HepG2 (cell line): Measurements from ENCODE around the gene GFRA1. TPM values are rescaled to one million over a fixed set of nuclear protein-coding genes. Genes with fewer than 3 reads are reported as not detected.

ENCODE experiments used
- ATAC-seq: fragments of 200-7000 bp; cut with Tn5 transposase; 3 replicates; pipeline ENCODE4 v1.9.1; 2020; ENCODE audit warnings: mild to moderate bottlenecking, moderate library complexity
- BruUV-seq: library from RNA; stranded (reverse); fragments of 400-500 nt; replicated peaks from 2 replicates; lab custom pipeline; 2021; lab: Mats Ljungman, UMichigan
- CTCF ChIA-PET: fragments of 300-600 bp; formaldehyde crosslinking; extraction: SDS; loops from one replicate; lab custom pipeline; 2021; ENCODE audit warnings: low total read pairs, inconsistent platforms, low intra/inter-chr PET ratio; lab: Yijun Ruan, JAX
- POLR2A ChIA-PET: fragments of 350-600 bp; sonication (Branson Sonifier 250); formaldehyde crosslinking; loops from one replicate; lab custom pipeline; 2020; ENCODE audit warnings: antibody characterized with exemption, inconsistent platforms; lab: Yijun Ruan, JAX
- DNase-seq: peaks from one replicate; pipeline ENCODE4 v3.0.0-alpha.2; 2015; ENCODE audit warnings: low spot score
- FAIRE-seq: peaks from 3 replicates; lab custom pipeline; 2011; peaks lifted over from hg19 to GRCh38; lab: Jason Lieb, UNC
- H2AFZ ChIP-seq: one replicate; pipeline ENCODE4 v1.6.1; 2011; ENCODE audit warnings: low read length, inconsistent platforms
- H3K27ac ChIP-seq: fragments of 300-600 bp; 3 replicates; pipeline ENCODE4 v1.8.0; 2011; ENCODE audit warnings: mixed run types, mild to moderate bottlenecking, mixed read lengths, low read length, inconsistent platforms; ENCODE audit not compliant: insufficient read depth; ENCODE audit errors: extremely low read length
- H3K27me3 ChIP-seq, 2 experiments: fragments of 200-600 bp in 1 of 2; 2 replicates in 1 of 2; 3 replicates in 1 of 2; pipeline versions ENCODE4 v1.6.0 to v1.8.0; 2011; ENCODE audit warnings: low read length in 2 of 2, mild to moderate bottlenecking in 2 of 2, moderate library complexity in 2 of 2, inconsistent platforms in 1 of 2; ENCODE audit not compliant: insufficient read depth in 2 of 2, control insufficient read depth in 1 of 2
- H3K36me3 ChIP-seq, 2 experiments: fragments of 200-600 bp in 1 of 2; replicated peaks in 1 of 2; 2 replicates in 1 of 2; 3 replicates in 1 of 2; pipeline versions ENCODE4 v1.5.1 to v1.8.0; 2011; ENCODE audit warnings: low read length in 2 of 2, inconsistent platforms in 1 of 2; ENCODE audit not compliant: insufficient read depth in 2 of 2, control insufficient read depth in 1 of 2
- H3K4me1 ChIP-seq: 2 replicates; pipeline ENCODE4 v1.5.1; 2012; ENCODE audit warnings: low read length, inconsistent platforms; ENCODE audit not compliant: insufficient read depth
- H3K4me2 ChIP-seq: 2 replicates; pipeline ENCODE4 v1.6.0; 2011; ENCODE audit warnings: low read depth, low read length, inconsistent platforms
- H3K4me3 ChIP-seq, 3 experiments: fragments of 200-600 bp in 1 of 3; sonication (generic), shearing (Covaris generic) in 1 of 3; replicated peaks in 1 of 3; 2 replicates each; pipeline ENCODE4 v1.5.1; 2011 to 2016; ENCODE audit warnings: low read length in 3 of 3, inconsistent platforms in 2 of 3, low read depth in 2 of 3, mild to moderate bottlenecking in 2 of 3, control low read depth in 1 of 3, mixed read lengths in 1 of 3; ENCODE audit not compliant: insufficient read depth in 1 of 3
- H3K79me2 ChIP-seq: one replicate; pipeline ENCODE4 v1.6.1; 2011; ENCODE audit warnings: low read length, inconsistent platforms; ENCODE audit not compliant: insufficient read depth
- H3K9ac ChIP-seq: 2 replicates; pipeline ENCODE4 v1.6.0; 2011; ENCODE audit warnings: mild to moderate bottlenecking, low read depth, low read length, inconsistent platforms; ENCODE audit not compliant: insufficient read depth
- H3K9me3 ChIP-seq: 2 replicates; pipeline ENCODE4 v1.5.1; 2012; ENCODE audit warnings: mild to moderate bottlenecking, low read length
- H4K20me1 ChIP-seq: 2 replicates; pipeline ENCODE4 v1.6.0; 2011; ENCODE audit warnings: inconsistent platforms, mild to moderate bottlenecking, low read length, moderate library complexity; ENCODE audit not compliant: insufficient read depth
- CBX5 ChIP-seq: sonication (generic); formaldehyde crosslinking; IDR thresholded peaks from 2 replicates; pipeline ENCODE4 v1.4.0; 2020; ENCODE audit warnings: missing genetic modification reagents, borderline replicate concordance
- POLR2AphosphoS2 ChIP-seq: IDR thresholded peaks from 2 replicates; pipeline ENCODE4 v1.6.1; 2011; ENCODE audit warnings: low read depth, low read length, improper control_type of control experiment
- RAD51 ChIP-seq: fragments of 450-650 bp; IDR thresholded peaks from 2 replicates; pipeline ENCODE4 v1.6.1; 2016; ENCODE audit warnings: borderline replicate concordance
- YEATS2 ChIP-seq: sonication (generic); formaldehyde crosslinking; IDR thresholded peaks from 2 replicates; pipeline ENCODE4 v1.4.0; 2020; ENCODE audit warnings: missing genetic modification reagents, borderline replicate concordance
- ZMAT3 ChIP-seq: sonication (generic); formaldehyde crosslinking; conservative IDR thresholded peaks from 2 replicates; pipeline ENCODE4 v1.7.0; 2021; ENCODE audit warnings: missing genetic modification reagents
- ZNF335 ChIP-seq: sonication (generic); formaldehyde crosslinking; IDR thresholded peaks from 2 replicates; pipeline ENCODE4 v1.4.0; 2020; ENCODE audit warnings: missing genetic modification reagents
- WGBS: methylation state at CpG from one replicate; pipeline ENCODE4 v1.1.6; 2017; ENCODE audit warnings: low lambda C conversion rate; 5-methylcytosine and 5-hydroxymethylcytosine counted together
- in situ Hi-C: cut with HindIII; loops from 2 replicates; pipeline ENCODE4 v1.10.0; 2017; ENCODE audit warnings: low pct_unique_long_range_greater_than_20kb; ENCODE audit not compliant: extremely low pct_ligation_motif_present
- intact Hi-C: fragments of 100-400 bp; cut with micrococcal nuclease; formaldehyde crosslinking; loops from one replicate; pipeline ENCODE4 v1.10.0; 2022; ENCODE audit not compliant: unreplicated experiment
- polyA plus RNA-seq, 8 experiments: library from polyadenylated mRNA; depleted of rRNA in 3 of 8; stranded (reverse) in 7 of 8; unstranded in 1 of 8; fragments of >200 nt; fragmentation: Illumina TruSeq in 4 of 8; extraction: Trizol in 4 of 8; gene quantifications; 2 replicates each; pipeline versions ENCODE4 v1.2.1 to v1.2.3, GENCODE V29; 2011 to 2016; ENCODE audit warnings: low read depth in 4 of 8, missing spikeins in 1 of 8, mixed read lengths in 1 of 8; ENCODE audit not compliant: insufficient read depth in 1 of 8
- total RNA-seq, 5 experiments: library from RNA; depleted of rRNA; stranded (reverse); fragments of >200 nt; fragmentation: Illumina TruSeq; extraction: Trizol; gene quantifications; 2 replicates each; pipeline ENCODE4 v1.2.3, GENCODE V29; 2016; ENCODE audit warnings: low read depth in 1 of 5
- TF ChIP-seq, protein P1 (sequence below): sonication (generic); formaldehyde crosslinking; IDR thresholded peaks from 2 replicates; pipeline ENCODE4 v1.8.1; 2023; ENCODE audit warnings: missing genetic modification reagents, inconsistent platforms, borderline replicate concordance
- TF ChIP-seq, protein P2 (sequence below): IDR thresholded peaks from 2 replicates; pipeline ENCODE4 v1.6.1; 2016; ENCODE audit warnings: low read depth
- TF ChIP-seq, protein P3 (sequence below): sonication (generic); formaldehyde crosslinking; IDR thresholded peaks from 2 replicates; pipeline ENCODE4 v1.4.0; 2020; ENCODE audit warnings: missing genetic modification reagents
- TF ChIP-seq, protein P4 (sequence below): IDR thresholded peaks from 2 replicates; pipeline ENCODE4 v1.6.1; 2016; ENCODE audit warnings: control low read depth
- TF ChIP-seq, protein P5 (sequence below): sonication (generic); formaldehyde crosslinking; IDR thresholded peaks from 2 replicates; pipeline ENCODE4 v1.4.0; 2020; ENCODE audit warnings: missing genetic modification reagents
- TF ChIP-seq, protein P6 (sequence below): IDR thresholded peaks from 2 replicates; pipeline ENCODE4 v1.6.1; 2016; ENCODE audit warnings: missing compliant biosample characterization, missing genetic modification reagents, borderline replicate concordance

The GFRA1 gene
- total and polyA plus RNA-seq, 2 of the 13 experiments (the other 11 are each of a cell fraction or from before 2014, with no cell fraction given), result not detected

DNA sequence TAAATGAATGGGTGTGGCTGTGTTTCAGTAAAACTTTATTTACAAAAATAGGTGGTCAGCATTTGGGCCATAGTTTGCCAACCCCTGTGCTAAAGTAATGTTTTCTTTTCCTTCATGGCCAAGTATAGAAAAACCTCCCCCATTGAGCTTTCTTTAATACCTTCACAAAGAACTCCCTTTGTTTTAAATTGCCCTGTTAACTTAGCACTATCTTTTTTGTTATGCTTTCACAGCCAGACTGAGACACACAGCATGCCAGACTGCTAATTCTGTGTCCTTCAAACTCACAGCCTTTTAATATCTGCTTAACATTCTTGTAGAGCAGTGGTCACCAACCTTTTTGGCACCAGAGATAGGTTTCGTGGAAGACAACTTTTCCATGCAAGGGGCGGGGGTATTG, 78.0 kb downstream of the GFRA1 start:
- H3K27me3 ChIP-seq, result no peaks in the 10 kb centered on the region; a peak in 1 of 5 replicates
- ATAC-seq (no peak), DNase-seq (no peak)
- no peak overlapping the region for H3K4me3 ChIP-seq
- WGBS, result 31% methylated on average over 2 of the region's 2 CpGs
- intact Hi-C loops, result no loop called here
- TF ChIP-seq ZNF335, result no peak
- TF ChIP-seq, protein P1, sequence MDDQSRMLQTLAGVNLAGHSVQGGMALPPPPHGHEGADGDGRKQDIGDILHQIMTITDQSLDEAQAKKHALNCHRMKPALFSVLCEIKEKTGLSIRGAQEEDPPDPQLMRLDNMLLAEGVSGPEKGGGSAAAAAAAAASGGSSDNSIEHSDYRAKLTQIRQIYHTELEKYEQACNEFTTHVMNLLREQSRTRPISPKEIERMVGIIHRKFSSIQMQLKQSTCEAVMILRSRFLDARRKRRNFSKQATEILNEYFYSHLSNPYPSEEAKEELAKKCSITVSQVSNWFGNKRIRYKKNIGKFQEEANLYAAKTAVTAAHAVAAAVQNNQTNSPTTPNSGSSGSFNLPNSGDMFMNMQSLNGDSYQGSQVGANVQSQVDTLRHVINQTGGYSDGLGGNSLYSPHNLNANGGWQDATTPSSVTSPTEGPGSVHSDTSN (CRISPR knock-in tag), result no peak
- no peak for TF ChIP-seq POLR2AphosphoS2
- no peak for TF ChIP-seq CBX5 (CRISPR knock-in tag)
- TF ChIP-seq YEATS2 (CRISPR knock-in tag), result no peak
- TF ChIP-seq ZMAT3 (CRISPR knock-in tag), result no peak
- TF ChIP-seq, protein P2, sequence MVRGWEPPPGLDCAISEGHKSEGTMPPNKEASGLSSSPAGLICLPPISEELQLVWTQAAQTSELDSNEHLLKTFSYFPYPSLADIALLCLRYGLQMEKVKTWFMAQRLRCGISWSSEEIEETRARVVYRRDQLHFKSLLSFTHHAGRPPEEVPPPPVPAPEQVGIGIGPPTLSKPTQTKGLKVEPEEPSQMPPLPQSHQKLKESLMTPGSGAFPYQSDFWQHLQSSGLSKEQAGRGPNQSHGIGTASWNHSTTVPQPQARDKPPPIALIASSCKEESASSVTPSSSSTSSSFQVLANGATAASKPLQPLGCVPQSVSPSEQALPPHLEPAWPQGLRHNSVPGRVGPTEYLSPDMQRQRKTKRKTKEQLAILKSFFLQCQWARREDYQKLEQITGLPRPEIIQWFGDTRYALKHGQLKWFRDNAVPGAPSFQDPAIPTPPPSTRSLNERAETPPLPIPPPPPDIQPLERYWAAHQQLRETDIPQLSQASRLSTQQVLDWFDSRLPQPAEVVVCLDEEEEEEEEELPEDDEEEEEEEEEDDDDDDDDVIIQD (CRISPR knock-in tag), result no peak
- TF ChIP-seq RAD51, result no peak
- TF ChIP-seq, protein P3, sequence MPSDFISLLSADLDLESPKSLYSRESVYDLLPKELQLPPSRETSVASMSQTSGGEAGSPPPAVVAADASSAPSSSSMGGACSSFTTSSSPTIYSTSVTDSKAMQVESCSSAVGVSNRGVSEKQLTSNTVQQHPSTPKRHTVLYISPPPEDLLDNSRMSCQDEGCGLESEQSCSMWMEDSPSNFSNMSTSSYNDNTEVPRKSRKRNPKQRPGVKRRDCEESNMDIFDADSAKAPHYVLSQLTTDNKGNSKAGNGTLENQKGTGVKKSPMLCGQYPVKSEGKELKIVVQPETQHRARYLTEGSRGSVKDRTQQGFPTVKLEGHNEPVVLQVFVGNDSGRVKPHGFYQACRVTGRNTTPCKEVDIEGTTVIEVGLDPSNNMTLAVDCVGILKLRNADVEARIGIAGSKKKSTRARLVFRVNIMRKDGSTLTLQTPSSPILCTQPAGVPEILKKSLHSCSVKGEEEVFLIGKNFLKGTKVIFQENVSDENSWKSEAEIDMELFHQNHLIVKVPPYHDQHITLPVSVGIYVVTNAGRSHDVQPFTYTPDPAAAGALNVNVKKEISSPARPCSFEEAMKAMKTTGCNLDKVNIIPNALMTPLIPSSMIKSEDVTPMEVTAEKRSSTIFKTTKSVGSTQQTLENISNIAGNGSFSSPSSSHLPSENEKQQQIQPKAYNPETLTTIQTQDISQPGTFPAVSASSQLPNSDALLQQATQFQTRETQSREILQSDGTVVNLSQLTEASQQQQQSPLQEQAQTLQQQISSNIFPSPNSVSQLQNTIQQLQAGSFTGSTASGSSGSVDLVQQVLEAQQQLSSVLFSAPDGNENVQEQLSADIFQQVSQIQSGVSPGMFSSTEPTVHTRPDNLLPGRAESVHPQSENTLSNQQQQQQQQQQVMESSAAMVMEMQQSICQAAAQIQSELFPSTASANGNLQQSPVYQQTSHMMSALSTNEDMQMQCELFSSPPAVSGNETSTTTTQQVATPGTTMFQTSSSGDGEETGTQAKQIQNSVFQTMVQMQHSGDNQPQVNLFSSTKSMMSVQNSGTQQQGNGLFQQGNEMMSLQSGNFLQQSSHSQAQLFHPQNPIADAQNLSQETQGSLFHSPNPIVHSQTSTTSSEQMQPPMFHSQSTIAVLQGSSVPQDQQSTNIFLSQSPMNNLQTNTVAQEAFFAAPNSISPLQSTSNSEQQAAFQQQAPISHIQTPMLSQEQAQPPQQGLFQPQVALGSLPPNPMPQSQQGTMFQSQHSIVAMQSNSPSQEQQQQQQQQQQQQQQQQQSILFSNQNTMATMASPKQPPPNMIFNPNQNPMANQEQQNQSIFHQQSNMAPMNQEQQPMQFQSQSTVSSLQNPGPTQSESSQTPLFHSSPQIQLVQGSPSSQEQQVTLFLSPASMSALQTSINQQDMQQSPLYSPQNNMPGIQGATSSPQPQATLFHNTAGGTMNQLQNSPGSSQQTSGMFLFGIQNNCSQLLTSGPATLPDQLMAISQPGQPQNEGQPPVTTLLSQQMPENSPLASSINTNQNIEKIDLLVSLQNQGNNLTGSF (CRISPR knock-in tag), result no peak
- TF ChIP-seq, protein P4, sequence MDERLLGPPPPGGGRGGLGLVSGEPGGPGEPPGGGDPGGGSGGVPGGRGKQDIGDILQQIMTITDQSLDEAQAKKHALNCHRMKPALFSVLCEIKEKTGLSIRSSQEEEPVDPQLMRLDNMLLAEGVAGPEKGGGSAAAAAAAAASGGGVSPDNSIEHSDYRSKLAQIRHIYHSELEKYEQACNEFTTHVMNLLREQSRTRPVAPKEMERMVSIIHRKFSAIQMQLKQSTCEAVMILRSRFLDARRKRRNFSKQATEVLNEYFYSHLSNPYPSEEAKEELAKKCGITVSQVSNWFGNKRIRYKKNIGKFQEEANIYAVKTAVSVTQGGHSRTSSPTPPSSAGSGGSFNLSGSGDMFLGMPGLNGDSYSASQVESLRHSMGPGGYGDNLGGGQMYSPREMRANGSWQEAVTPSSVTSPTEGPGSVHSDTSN (CRISPR knock-in tag), result no peak
- TF ChIP-seq, protein P5, sequence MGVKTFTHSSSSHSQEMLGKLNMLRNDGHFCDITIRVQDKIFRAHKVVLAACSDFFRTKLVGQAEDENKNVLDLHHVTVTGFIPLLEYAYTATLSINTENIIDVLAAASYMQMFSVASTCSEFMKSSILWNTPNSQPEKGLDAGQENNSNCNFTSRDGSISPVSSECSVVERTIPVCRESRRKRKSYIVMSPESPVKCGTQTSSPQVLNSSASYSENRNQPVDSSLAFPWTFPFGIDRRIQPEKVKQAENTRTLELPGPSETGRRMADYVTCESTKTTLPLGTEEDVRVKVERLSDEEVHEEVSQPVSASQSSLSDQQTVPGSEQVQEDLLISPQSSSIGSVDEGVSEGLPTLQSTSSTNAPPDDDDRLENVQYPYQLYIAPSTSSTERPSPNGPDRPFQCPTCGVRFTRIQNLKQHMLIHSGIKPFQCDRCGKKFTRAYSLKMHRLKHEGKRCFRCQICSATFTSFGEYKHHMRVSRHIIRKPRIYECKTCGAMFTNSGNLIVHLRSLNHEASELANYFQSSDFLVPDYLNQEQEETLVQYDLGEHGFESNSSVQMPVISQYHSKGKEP (CRISPR knock-in tag), result no peak
- TF ChIP-seq, protein P6, sequence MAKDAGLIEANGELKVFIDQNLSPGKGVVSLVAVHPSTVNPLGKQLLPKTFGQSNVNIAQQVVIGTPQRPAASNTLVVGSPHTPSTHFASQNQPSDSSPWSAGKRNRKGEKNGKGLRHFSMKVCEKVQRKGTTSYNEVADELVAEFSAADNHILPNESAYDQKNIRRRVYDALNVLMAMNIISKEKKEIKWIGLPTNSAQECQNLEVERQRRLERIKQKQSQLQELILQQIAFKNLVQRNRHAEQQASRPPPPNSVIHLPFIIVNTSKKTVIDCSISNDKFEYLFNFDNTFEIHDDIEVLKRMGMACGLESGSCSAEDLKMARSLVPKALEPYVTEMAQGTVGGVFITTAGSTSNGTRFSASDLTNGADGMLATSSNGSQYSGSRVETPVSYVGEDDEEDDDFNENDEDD, result no peak
- TF ChIP-seq, all 625 proteins: peak for 0
- Histone ChIP-seq H3K9ac (no peak overlapping the region), H3K79me2 (no peaks in the 10 kb centered on the region), H3K4me1 (no peaks in the 10 kb centered on the region), H3K4me2 (no peak overlapping the region), H4K20me1 (no peaks in the 10 kb centered on the region), H2AFZ (no peak overlapping the region), H3K9me3 (peaks cover 12% of the 10 kb centered on the region; the same call in 1 of the 2 replicates), H3K36me3 (no peaks in the 10 kb centered on the region), H3K27ac (no peak overlapping the region)
- in situ Hi-C loops, result no loop called here
- POLR2A ChIA-PET, result no interaction called here
- no peak for FAIRE-seq
- CTCF ChIA-PET, result no interaction called here
- no TSS peak for BruUV-seq
